Measurements from ENCODE around the gene CAMTA2. TPM values are rescaled to one million over a fixed set of nuclear protein-coding genes. Genes with fewer than 3 reads are reported as not detected.

CAMTA2 gene
- total and polyA plus RNA-seq, 4 donors, result 15.0 to 66.3 (median 49.6) TPM

DNA sequence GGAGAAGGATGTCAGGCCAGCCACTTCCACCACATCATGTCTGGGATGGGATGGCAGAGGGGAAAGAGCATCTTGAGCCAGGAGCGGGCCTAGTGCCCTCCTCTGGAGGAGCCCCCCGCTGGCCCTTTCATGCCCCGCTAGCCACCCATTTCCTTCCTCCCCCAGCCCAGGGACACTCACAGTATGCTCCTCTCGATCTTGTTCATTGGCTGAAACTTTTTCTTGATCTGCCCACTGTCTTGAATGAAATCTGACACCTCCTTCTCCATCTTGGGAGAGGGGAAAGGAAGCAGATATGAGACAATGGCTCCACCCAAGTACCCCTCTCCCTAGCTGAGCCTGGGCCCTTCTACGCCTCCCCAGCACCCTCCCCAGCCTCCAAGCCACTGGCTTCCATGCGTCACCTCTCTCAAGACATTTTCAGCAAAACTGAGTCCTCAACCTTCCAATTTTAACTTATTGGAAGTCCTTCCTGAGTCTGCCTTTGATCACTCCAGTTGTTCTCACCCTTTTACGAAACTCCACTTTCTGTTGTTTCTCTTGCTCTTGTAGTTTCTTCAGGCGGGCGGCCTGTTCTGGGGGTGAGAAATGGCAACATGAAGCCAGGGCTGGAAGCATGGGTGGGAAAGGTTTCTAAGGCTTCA, 27.1 kb downstream of the CAMTA2 start:
- H3K9ac ChIP-seq (ENCODE audit: insufficient read depth in 1 of 2, low read length in 2 of 2), result no peak overlapping the region
- WGBS, 2 donors, result 89 to 91% methylated on average over 9 of the region's 9 CpGs
- ATAC-seq (ENCODE audit: insufficient read depth, low FRiP score), result no peak

DNA sequence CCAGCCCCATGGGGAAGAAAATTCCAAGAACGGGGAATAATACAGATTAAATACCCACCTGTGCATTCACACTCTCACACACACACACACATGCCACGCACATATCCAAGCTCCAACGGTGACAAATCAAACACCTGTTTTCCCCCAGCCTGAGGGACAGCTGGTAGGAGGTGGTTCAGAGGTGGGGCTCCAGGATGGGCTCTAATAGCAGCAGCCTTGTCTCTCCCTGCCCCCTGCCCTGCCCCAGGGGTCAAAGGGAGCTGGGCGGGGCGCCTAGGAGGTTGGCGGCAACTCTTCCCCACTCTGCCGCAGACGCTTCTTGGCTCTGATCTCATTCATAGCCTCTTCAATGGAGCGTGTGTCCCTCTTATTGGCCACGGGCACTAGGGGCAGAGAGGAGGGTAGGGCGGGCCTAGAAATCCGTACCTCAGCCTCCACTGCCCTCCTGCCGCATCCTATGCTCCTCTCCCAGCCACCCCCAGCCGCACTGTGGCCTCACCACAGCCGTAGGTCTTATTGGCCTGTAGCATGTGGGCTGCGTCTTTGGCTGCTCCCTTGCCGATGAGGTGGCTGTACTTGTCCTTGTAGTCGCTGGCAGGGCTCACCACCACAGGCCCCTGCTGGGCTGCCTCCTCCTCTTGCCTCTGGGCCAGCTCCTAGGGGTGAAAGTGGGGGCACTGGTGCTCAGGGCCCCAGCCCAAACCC, 28.1 kb downstream of the CAMTA2 start:
- WGBS, 2 donors, result 93% methylated on average over 17 to 18 of the region's 18 CpGs
- Histone ChIP-seq H3K4me3 (no peak overlapping the region), H3K36me3 (ENCODE audit: control insufficient read depth in 4 of 4, insufficient read depth in 4 of 4, low read length in 4 of 4) (peaks cover 3 to 19% (median 11%) of the 10 kb centered on the region in 4 donors), H3K27ac (ENCODE audit: low read depth in 1 of 2, low read length in 1 of 2) (no peak overlapping the region), H3K4me1 (ENCODE audit: control insufficient read depth in 5 of 5, insufficient read depth in 5 of 5, low read length in 5 of 5) (no peaks in the 10 kb centered on the region), H3K9me3 (ENCODE audit: control insufficient read depth in 4 of 4, insufficient read depth in 3 of 4, low read length in 3 of 4) (no peaks in the 10 kb centered on the region), H3K9ac (ENCODE audit: insufficient read depth in 1 of 2, low read length in 2 of 2) (no peak overlapping the region), H3K27me3 (ENCODE audit: control insufficient read depth in 3 of 3, insufficient read depth in 3 of 3, low read length in 2 of 3) (no peaks in the 10 kb centered on the region)
- TF ChIP-seq CTCF (IDR thresholded peaks at IDR 0.05; ENCODE audit: control extremely low read depth, extremely low read depth), result no peak
- no peak for ATAC-seq (ENCODE audit: insufficient read depth, low FRiP score)
- DNase-seq, result no peak

More for the DNA sequence above, 27.1 kb downstream of the CAMTA2 start:
- peaks cover 0 to under 1% (median 0%) of the 10 kb centered on the region in 5 donors for H3K4me1 ChIP-seq (ENCODE audit: control insufficient read depth in 5 of 5, insufficient read depth in 5 of 5, low read length in 5 of 5)
- H3K27me3 ChIP-seq (ENCODE audit: control insufficient read depth in 3 of 3, insufficient read depth in 3 of 3, low read length in 2 of 3), result no peaks in the 10 kb centered on the region
- H3K27ac ChIP-seq (ENCODE audit: low read depth in 1 of 2, low read length in 1 of 2), result no peak overlapping the region
- no peak for DNase-seq
- peaks cover 3 to 19% (median 15%) of the 10 kb centered on the region in 4 donors for H3K36me3 ChIP-seq (ENCODE audit: control insufficient read depth in 4 of 4, insufficient read depth in 4 of 4, low read length in 4 of 4)
- H3K9me3 ChIP-seq (ENCODE audit: control insufficient read depth in 4 of 4, insufficient read depth in 3 of 4, low read length in 3 of 4), result no peaks in the 10 kb centered on the region
- no peak overlapping the region for H3K4me3 ChIP-seq
- TF ChIP-seq CTCF (IDR thresholded peaks at IDR 0.05; ENCODE audit: control extremely low read depth, extremely low read depth), result no peak

DNA sequence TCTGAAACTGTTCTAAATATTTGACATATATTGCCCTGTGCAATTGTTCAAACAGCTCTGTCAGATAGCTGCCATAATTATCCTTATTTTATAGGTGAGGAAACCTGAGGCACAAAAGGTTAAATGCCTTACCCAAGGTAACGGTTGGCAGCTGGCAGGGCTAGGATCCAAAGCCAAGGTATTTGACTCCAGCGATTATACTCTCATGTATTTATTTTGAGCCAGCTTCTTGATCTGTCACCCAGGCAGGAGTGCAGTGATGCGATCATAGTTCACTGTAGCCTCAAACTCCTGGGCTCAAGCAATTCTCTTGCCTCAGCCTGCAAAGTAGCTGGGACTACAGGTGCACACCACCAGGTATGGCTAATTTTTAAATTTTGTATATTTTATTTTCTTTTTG, 29.4 kb downstream of the CAMTA2 start:
- DNase-seq (no peak), ATAC-seq (ENCODE audit: insufficient read depth, low FRiP score) (no peak)
- Histone ChIP-seq H3K4me3 (no peak overlapping the region), H3K4me1 (ENCODE audit: control insufficient read depth in 5 of 5, insufficient read depth in 5 of 5, low read length in 5 of 5) (peaks cover 0 to 3% (median 0%) of the 10 kb centered on the region in 5 donors), H3K9me3 (ENCODE audit: control insufficient read depth in 4 of 4, insufficient read depth in 3 of 4, low read length in 3 of 4) (no peaks in the 10 kb centered on the region), H3K27me3 (ENCODE audit: control insufficient read depth in 3 of 3, insufficient read depth in 3 of 3, low read length in 2 of 3) (no peaks in the 10 kb centered on the region), H3K27ac (ENCODE audit: low read depth in 1 of 2, low read length in 1 of 2) (no peak overlapping the region), H3K9ac (ENCODE audit: insufficient read depth in 1 of 2, low read length in 2 of 2) (no peak overlapping the region), H3K36me3 (ENCODE audit: control insufficient read depth in 4 of 4, insufficient read depth in 4 of 4, low read length in 4 of 4) (peaks cover 3 to 19% (median 11%) of the 10 kb centered on the region in 4 donors)
- WGBS, 2 donors, result 85 to 91% methylated on average over 3 of the region's 3 CpGs
- no peak for TF ChIP-seq CTCF (IDR thresholded peaks at IDR 0.05; ENCODE audit: control extremely low read depth, extremely low read depth)

Data from lung (tissue), 12 donors.